ENCODE measurements around the gene DERL2. TPM values are rescaled to one million over a fixed set of nuclear protein-coding genes. Genes with fewer than 3 reads are reported as not detected.

The DERL2 gene
- total RNA-seq (2012; rRNA removed), result 23.6 and 38.2 TPM in 2 replicates

- H3K27me3 ChIP-seq (ENCODE audit: control insufficient read depth, insufficient read depth, low read length), result no peaks in the 10 kb centered on the region
- H3K9me3 ChIP-seq (replicated peaks; ENCODE audit: low read length), result no peaks in the 10 kb centered on the region
- peak within 1 kb of the TSS; percentile 97 for H3K9ac ChIP-seq (ENCODE audit: low read depth, low read length)
- peak within 1 kb of the TSS; percentile 91 for H3K4me3 ChIP-seq (ENCODE audit: low read length)
- H3K36me3 ChIP-seq (ENCODE audit: insufficient read depth, low read length), result peaks cover 42% of the 10 kb centered on the region
- peak within 1 kb of the TSS; percentile 97 for H3K4me2 ChIP-seq (ENCODE audit: low read length)
- peaks cover 6% of the 10 kb centered on the region for H3K4me1 ChIP-seq (ENCODE audit: control insufficient read depth, insufficient read depth, low read length)
These were observed at the start of gene DERL2 for GRCh38 chr17:5485270-5486205. Gene DERL2, minus strand, starts transcription at chr17:5486178. Its CDS starts 17 bp downstream, at chr17:5486161.

GRCh38 chr17:5535436-5535835 is 49.5 kb upstream of the DERL2 start:
- no peak overlapping the region for H3K9ac ChIP-seq (ENCODE audit: low read depth, low read length)
- H3K36me3 ChIP-seq (ENCODE audit: insufficient read depth, low read length), result peaks cover 40% of the 10 kb centered on the region
- no peaks in the 10 kb centered on the region for H3K27me3 ChIP-seq (ENCODE audit: control insufficient read depth, insufficient read depth, low read length)
- H3K9me3 ChIP-seq (replicated peaks; ENCODE audit: low read length), result no peaks in the 10 kb centered on the region
- no peaks in the 10 kb centered on the region for H3K4me1 ChIP-seq (ENCODE audit: control insufficient read depth, insufficient read depth, low read length)
- no peak overlapping the region for H3K4me2 ChIP-seq (ENCODE audit: low read length)
- no peak overlapping the region for H3K4me3 ChIP-seq (ENCODE audit: low read length)

- H3K36me3 ChIP-seq (ENCODE audit: insufficient read depth, low read length), result peaks cover 37% of the 10 kb centered on the region
- H3K27me3 ChIP-seq (ENCODE audit: control insufficient read depth, insufficient read depth, low read length), result no peaks in the 10 kb centered on the region
- no peak overlapping the region for H3K9ac ChIP-seq (ENCODE audit: low read depth, low read length)
- no peaks in the 10 kb centered on the region for H3K9me3 ChIP-seq (replicated peaks; ENCODE audit: low read length)
- H3K4me3 ChIP-seq (ENCODE audit: low read length), result no peak overlapping the region
- H3K4me1 ChIP-seq (ENCODE audit: control insufficient read depth, insufficient read depth, low read length), result no peaks in the 10 kb centered on the region
- H3K4me2 ChIP-seq (ENCODE audit: low read length), result no peak overlapping the region
These were observed 47.7 kb upstream of the DERL2 start for GRCh38 chr17:5533486-5534315.

DNA sequence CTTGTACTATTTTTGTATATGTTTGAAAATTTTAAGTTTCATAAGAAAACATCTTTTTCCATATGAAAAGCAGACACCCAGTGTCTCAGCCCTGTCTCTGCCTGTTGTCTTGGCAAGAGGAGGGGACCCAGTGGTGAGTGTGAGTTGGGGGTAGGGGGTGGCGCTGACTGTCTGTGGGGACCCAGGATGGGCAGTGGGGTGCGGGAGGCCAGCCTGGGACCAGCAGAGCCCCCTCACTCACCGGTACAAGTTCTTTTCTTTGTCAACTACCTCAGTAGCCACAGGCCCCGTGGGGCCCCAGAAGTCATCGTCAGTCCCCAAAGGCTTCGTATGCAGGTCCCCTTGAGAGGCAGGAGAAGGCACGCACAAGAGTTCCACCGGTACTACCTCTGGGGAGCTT is 46.6 kb upstream of the DERL2 start:
- peaks cover 29% of the 10 kb centered on the region for H3K36me3 ChIP-seq (ENCODE audit: insufficient read depth, low read length)
- no peak overlapping the region for H3K9ac ChIP-seq (ENCODE audit: low read depth, low read length)
- H3K4me2 ChIP-seq (ENCODE audit: low read length), result no peak overlapping the region

GRCh38 chr17:5531085-5531418 is 45.1 kb upstream of the DERL2 start:
- H3K36me3 ChIP-seq (ENCODE audit: insufficient read depth, low read length), result peaks cover 27% of the 10 kb centered on the region
- no peaks in the 10 kb centered on the region for H3K9me3 ChIP-seq (replicated peaks; ENCODE audit: low read length)
- H3K4me1 ChIP-seq (ENCODE audit: control insufficient read depth, insufficient read depth, low read length), result peaks cover 17% of the 10 kb centered on the region
- no peaks in the 10 kb centered on the region for H3K27me3 ChIP-seq (ENCODE audit: control insufficient read depth, insufficient read depth, low read length)
- no peak overlapping the region for H3K4me3 ChIP-seq (ENCODE audit: low read length)
- H3K4me2 ChIP-seq (ENCODE audit: low read length), result no peak overlapping the region
- no peak overlapping the region for H3K9ac ChIP-seq (ENCODE audit: low read depth, low read length)

More for the DNA sequence above, 46.6 kb upstream of the DERL2 start:
- Histone ChIP-seq H3K27me3 (ENCODE audit: control insufficient read depth, insufficient read depth, low read length) (no peaks in the 10 kb centered on the region), H3K4me3 (ENCODE audit: low read length) (no peak overlapping the region), H3K4me1 (ENCODE audit: control insufficient read depth, insufficient read depth, low read length) (peaks cover 4% of the 10 kb centered on the region), H3K9me3 (replicated peaks; ENCODE audit: low read length) (no peaks in the 10 kb centered on the region)

- no peaks in the 10 kb centered on the region for H3K27me3 ChIP-seq (ENCODE audit: control insufficient read depth, insufficient read depth, low read length)
- H3K9me3 ChIP-seq (replicated peaks; ENCODE audit: low read length), result no peaks in the 10 kb centered on the region
- no peak overlapping the region for H3K4me3 ChIP-seq (ENCODE audit: low read length)
- no peak overlapping the region for H3K4me2 ChIP-seq (ENCODE audit: low read length)
- no peak overlapping the region for H3K9ac ChIP-seq (ENCODE audit: low read depth, low read length)
- H3K36me3 ChIP-seq (ENCODE audit: insufficient read depth, low read length), result peaks cover 24% of the 10 kb centered on the region
- H3K4me1 ChIP-seq (ENCODE audit: control insufficient read depth, insufficient read depth, low read length), result peaks cover 17% of the 10 kb centered on the region
These were observed 44.5 kb upstream of the DERL2 start for GRCh38 chr17:5530265-5531084.

- no peak overlapping the region for H3K4me3 ChIP-seq (ENCODE audit: low read length)
- H3K9ac ChIP-seq (ENCODE audit: low read depth, low read length), result peak overlapping the region; percentile 80
- H3K4me2 ChIP-seq (ENCODE audit: low read length), result peak overlapping the region; percentile 46
- H3K27me3 ChIP-seq (ENCODE audit: control insufficient read depth, insufficient read depth, low read length), result no peaks in the 10 kb centered on the region
- H3K36me3 ChIP-seq (ENCODE audit: insufficient read depth, low read length), result peaks cover 32% of the 10 kb centered on the region
- H3K9me3 ChIP-seq (replicated peaks; ENCODE audit: low read length), result no peaks in the 10 kb centered on the region
- H3K4me1 ChIP-seq (ENCODE audit: control insufficient read depth, insufficient read depth, low read length), result peaks cover 17% of the 10 kb centered on the region
These were observed 41.7 kb upstream of the DERL2 start for GRCh38 chr17:5527601-5528250.

DNA sequence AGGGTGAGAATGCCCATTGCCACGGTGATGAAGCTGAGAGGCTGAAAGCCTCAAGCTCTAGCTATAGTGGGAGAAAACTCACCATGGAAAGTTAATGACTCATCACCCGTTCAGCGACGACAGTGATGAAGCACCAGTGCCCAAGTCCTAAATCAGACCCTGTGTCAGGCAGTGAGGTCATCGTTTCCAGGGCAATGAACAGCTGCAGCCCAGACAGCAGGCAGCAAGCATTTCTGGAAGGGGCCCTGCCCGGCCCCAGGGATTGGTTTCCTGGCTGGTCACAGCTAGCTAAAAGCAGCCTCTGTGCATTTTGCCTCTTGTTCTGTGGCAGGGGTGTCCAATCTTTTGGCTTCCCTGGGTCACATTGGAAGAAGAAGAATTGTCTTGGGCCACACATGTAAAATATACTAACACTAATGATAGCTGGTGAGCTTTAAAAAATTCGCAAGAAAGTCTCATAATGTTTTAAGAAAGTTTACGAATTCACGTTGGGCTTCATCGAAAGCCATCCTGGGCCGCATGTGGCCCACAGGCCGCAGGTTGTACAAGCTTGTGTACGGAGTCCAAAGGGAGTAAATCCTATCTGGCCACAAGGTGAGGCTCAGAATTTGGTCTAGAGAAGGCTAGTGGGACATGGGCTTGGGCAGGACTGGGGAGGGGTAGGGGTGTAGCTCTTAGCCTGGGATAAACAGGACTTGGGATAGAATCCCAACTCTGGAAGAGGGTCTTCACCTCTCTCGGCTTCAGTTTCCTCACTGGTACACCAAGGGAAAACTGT is 41.0 kb upstream of the DERL2 start:
- peak overlapping the region; percentile 80 for H3K9ac ChIP-seq (ENCODE audit: low read depth, low read length)
- peaks cover 17% of the 10 kb centered on the region for H3K4me1 ChIP-seq (ENCODE audit: control insufficient read depth, insufficient read depth, low read length)
- H3K36me3 ChIP-seq (ENCODE audit: insufficient read depth, low read length), result peaks cover 32% of the 10 kb centered on the region
- no peaks in the 10 kb centered on the region for H3K9me3 ChIP-seq (replicated peaks; ENCODE audit: low read length)
- peak overlapping the region; percentile 15 for H3K4me3 ChIP-seq (ENCODE audit: low read length)
- H3K4me2 ChIP-seq (ENCODE audit: low read length), result peak overlapping the region; percentile 46
- H3K27me3 ChIP-seq (ENCODE audit: control insufficient read depth, insufficient read depth, low read length), result no peaks in the 10 kb centered on the region

- H3K27me3 ChIP-seq (ENCODE audit: control insufficient read depth, insufficient read depth, low read length), result no peaks in the 10 kb centered on the region
- H3K9me3 ChIP-seq (replicated peaks; ENCODE audit: low read length), result no peaks in the 10 kb centered on the region
- no peak overlapping the region for H3K4me2 ChIP-seq (ENCODE audit: low read length)
- no peak overlapping the region for H3K4me3 ChIP-seq (ENCODE audit: low read length)
- H3K36me3 ChIP-seq (ENCODE audit: insufficient read depth, low read length), result peaks cover 24% of the 10 kb centered on the region
- peaks cover 17% of the 10 kb centered on the region for H3K4me1 ChIP-seq (ENCODE audit: control insufficient read depth, insufficient read depth, low read length)
- H3K9ac ChIP-seq (ENCODE audit: low read depth, low read length), result no peak overlapping the region
These were observed 37.3 kb upstream of the DERL2 start for GRCh38 chr17:5523249-5523648.

- no peak overlapping the region for H3K4me2 ChIP-seq (ENCODE audit: low read length)
- H3K27me3 ChIP-seq (ENCODE audit: control insufficient read depth, insufficient read depth, low read length), result no peaks in the 10 kb centered on the region
- H3K9me3 ChIP-seq (replicated peaks; ENCODE audit: low read length), result no peaks in the 10 kb centered on the region
- no peak overlapping the region for H3K9ac ChIP-seq (ENCODE audit: low read depth, low read length)
- peaks cover 24% of the 10 kb centered on the region for H3K36me3 ChIP-seq (ENCODE audit: insufficient read depth, low read length)
- peaks cover 17% of the 10 kb centered on the region for H3K4me1 ChIP-seq (ENCODE audit: control insufficient read depth, insufficient read depth, low read length)
- no peak overlapping the region for H3K4me3 ChIP-seq (ENCODE audit: low read length)
These were observed 36.5 kb upstream of the DERL2 start for GRCh38 chr17:5522476-5522875.

All from skeletal muscle satellite cell (primary cell).